NCI-H526 (cell line): ENCODE measurements around the gene MRPS12.

Source experiments
- DNase-seq, 2 experiments: peaks; one replicate each; lab custom pipeline; 2025; lab: John Stamatoyannopoulos, UW

Gene MRPS12

DNA sequence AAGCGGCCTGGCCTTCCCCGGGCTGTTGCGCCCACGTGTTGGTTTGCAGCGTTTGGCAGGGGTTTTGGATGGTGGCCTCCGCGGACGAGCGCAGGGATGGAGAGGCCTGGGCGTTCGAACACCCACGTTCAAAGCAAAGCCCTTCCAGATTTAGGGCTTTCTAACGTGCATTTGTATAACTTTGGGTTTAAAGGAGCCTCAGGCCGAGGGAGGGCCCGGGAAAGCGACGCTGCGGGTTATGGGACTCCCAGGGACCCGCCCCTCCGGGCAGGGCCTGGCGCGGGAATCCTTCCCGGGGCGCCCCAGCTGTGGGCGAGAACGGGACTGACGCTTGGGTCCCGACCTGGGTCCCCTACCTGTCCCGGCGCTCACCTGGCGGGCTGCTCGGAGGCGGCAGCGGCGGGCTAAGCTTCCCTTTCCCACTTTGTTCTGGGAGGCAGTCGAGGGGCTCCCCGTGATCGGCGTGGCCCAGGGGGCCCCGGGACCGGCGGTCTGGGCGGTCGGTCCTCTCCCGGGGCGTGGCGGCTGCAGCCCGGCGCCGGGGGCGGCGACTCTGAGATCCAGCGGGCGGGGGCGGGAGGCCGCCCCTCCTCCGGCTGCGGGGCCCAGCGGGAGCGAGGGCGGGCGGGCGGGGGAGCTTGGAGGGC lies 44.6 kb downstream of the MRPS12 start, which contains the start of gene FBXO17:
Gene FBXO17 (minus strand): TSS at position 529 of the 647 bp plus-strand sequence. CDS start 25,423 bp downstream, outside the sequence.
- peak; percentile 35 to 84 for DNase-seq

DNA sequence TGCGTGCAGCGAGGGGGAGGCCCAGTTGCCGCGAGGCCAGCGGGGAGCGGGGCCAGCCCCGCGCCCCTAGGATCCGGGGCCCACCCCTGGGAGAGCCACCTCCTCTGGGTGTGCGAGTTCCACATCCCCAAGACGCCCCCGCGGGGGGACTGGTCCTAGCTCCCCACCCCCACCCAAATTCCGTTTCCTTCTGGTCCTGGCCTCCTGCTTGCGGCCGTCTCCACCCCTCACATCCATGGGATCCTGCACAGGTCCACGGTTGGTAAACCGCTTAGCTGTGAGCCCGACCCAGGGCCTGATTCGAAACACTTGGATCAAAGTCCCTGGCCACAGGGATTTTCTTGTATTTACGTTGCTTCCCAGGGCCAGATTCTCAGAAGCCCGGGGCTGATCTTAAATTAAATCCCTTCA lies 45.1 kb downstream of the MRPS12 start:
- DNase-seq: peak; percentile 38 to 74

DNA sequence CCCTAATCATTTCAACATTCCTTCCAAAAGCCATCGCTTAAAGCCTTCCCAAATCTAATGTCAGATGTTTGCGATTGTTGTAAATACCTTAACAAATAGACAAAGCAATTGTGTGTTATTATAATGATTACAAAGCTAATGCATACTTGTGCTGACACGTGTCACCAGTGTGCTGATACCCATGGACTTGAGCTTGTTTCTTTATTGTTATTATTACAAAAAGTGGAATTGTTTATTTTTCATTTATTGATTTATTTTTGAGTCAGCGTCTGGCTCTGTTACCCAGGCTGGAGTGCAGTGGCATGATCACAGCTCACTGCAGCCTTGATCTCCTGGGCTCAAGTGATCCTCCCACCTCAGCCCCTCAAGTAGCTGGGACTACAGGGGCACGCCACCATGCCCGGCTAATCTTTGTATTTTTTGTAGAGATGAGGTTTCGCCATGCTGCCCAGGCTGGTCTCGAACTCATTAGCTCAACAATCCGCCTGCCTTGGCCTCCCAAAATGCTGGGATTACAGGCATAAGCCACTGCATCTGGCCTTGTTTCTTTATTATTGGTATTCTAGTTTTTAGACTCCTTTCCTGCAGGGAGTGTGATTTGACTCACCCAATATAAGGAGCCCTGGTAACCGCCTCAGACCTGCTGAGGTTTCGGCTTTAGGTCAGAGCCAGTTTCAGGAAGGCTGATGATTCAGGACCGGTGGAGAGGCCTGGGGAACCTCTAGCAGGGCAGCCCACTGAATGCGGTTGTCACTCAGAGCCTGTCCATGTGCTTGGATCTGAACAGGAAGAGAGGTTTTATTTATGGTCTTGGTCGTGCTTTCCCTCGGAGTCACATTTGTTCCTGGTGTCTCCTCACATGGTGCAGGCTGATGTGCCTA lies 46.9 kb downstream of the MRPS12 start:
- DNase-seq: no peak

DNA sequence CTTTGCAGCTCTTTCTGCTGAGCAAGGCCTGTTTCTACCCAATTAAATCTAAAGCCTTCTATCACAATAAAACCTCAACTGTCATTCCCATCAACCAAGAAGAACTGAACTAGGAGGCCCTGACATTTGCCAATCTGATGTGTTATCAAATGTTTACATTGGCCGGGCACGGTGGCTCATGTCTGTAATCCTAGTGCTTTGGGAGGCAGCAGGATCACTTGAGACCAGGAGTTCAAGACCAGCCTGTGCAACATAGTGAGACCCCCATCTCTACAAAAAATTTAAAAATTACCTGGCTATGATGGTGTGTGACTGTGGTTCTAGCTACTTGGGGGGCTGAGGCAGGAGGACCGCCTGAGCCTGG lies 47.6 kb downstream of the MRPS12 start:
- no peak for DNase-seq

DNA sequence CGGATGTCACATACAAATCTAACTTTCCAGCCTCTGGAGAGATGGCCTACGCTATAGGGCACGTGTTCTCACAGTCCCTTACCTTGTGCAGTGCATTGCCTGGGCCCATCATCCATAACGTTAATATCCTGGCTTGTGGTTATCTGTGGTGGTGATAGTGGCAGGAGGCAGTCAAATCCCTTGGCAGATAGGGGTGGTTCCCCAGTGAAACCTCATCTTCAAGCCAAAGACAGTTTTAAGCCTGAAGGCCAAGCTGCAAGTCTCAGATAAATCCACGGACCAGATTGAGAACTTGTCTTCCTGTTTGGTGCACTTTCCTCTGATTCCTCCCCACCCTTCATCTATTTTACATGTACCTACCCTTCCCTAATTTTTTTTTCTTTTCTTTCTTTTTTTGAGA lies 49.1 kb downstream of the MRPS12 start:
- DNase-seq: no peak

DNA sequence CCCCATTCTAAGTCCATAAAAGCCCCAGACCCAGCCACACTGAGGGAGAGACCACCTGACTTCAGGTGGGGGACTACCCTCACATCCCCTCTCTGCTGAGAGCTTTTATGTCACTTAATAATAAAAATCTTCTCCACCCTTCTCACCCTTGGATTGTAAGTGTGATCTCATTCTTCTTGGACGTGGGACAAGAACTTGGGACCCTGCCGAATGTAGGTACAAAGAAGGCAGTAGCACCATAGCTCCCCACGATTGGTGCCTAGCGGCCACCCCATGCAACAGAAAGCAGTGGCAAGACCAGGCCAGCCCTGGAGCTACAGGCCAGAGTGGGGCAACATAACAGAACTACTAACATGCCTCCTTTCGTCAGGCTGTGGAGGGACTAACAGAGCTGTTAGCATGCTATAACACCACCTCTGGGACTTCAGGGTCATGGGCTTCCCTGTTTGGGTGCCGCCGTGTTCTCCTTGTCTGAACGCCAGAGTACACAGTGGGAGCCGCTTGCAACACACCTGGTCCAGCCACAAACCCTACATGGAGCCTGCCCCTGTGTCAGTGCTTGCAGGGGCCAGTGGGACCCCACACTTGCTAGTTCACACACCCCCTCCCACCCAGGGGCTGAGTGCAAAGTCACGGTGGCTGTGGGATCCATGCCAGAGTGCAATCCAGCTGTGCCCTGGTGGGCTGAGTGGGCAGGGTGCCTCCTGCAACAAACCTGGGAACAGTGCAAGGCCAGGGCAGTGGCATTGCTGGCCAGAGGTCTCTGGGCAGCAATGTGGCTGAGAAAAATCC lies 50.0 kb downstream of the MRPS12 start:
- DNase-seq: no peak
